ENCODE results near the gene SLC1A4.

GRCh38 chr2:65033178-65033577 is 44.0 kb downstream of the SLC1A4 start:
- TF ChIP-seq POLR2A (IDR thresholded peaks at IDR 0.05; ENCODE audit: low read depth, low read length) (no peak), MAFK (IDR thresholded peaks at IDR 0.05; ENCODE audit: low read depth, low read length) (no peak), CTCF (conservative IDR thresholded peaks at IDR 0.05; ENCODE audit: low read depth, low read length) (0 out of 2 replicates have a peak, but pooled peaks have one; percentile 10)

All from IMR-90 (cell line).